PFSK-1 (cell line): ENCODE results near the gene SIGLEC10.

Experiments
- POLR2AphosphoS5 ChIP-seq: IDR thresholded peaks from 2 replicates; pipeline ENCODE4 v1.6.1; 2012; ENCODE audit warnings: low read depth, mild to moderate bottlenecking, control low read depth, low read length, moderate library complexity
- SIN3A ChIP-seq: IDR thresholded peaks from 2 replicates; pipeline ENCODE4 v1.6.1; 2012; ENCODE audit warnings: mild to moderate bottlenecking, low read length, moderate library complexity, borderline replicate concordance; ENCODE audit not compliant: insufficient read depth
- TAF1 ChIP-seq: IDR thresholded peaks from 2 replicates; pipeline ENCODE4 v1.6.1; 2012; ENCODE audit warnings: low read length, control low read depth, borderline replicate concordance; ENCODE audit not compliant: insufficient read depth
- TF ChIP-seq, protein P1 (sequence below), 2 experiments: IDR thresholded peaks; 2 replicates each; pipeline versions ENCODE4 v1.6.1 to v1.8.0; 2011 to 2012; ENCODE audit warnings: low read depth in 2 of 2, low read length in 2 of 2, control low read depth in 1 of 2, inconsistent platforms in 1 of 2, mild to moderate bottlenecking in 1 of 2, moderate library complexity in 1 of 2; ENCODE audit not compliant: insufficient read depth in 1 of 2

DNA sequence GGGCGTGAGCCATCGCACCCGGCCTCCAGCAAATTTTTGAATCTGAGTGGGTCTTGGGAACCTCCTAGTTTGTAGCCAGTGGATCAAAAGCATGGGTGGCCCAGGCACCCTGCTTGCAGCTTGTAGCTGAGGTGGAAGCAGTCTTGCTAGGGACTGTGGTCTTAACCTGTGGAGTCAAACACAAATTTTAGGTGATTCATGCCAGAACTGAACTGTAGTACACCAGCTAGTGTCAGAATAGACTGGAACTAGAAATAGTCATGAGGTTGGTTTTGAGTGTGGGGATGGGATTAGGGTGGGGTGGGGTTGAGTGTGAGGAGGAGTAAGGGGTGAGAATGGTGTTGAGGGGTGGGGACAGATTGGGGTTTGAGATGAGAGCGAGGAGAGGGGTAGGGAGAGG lies 35.4 kb downstream of the SIGLEC10 start:
- no peak for TF ChIP-seq SIN3A
- no peak for TF ChIP-seq POLR2AphosphoS5
- TF ChIP-seq, protein P1, sequence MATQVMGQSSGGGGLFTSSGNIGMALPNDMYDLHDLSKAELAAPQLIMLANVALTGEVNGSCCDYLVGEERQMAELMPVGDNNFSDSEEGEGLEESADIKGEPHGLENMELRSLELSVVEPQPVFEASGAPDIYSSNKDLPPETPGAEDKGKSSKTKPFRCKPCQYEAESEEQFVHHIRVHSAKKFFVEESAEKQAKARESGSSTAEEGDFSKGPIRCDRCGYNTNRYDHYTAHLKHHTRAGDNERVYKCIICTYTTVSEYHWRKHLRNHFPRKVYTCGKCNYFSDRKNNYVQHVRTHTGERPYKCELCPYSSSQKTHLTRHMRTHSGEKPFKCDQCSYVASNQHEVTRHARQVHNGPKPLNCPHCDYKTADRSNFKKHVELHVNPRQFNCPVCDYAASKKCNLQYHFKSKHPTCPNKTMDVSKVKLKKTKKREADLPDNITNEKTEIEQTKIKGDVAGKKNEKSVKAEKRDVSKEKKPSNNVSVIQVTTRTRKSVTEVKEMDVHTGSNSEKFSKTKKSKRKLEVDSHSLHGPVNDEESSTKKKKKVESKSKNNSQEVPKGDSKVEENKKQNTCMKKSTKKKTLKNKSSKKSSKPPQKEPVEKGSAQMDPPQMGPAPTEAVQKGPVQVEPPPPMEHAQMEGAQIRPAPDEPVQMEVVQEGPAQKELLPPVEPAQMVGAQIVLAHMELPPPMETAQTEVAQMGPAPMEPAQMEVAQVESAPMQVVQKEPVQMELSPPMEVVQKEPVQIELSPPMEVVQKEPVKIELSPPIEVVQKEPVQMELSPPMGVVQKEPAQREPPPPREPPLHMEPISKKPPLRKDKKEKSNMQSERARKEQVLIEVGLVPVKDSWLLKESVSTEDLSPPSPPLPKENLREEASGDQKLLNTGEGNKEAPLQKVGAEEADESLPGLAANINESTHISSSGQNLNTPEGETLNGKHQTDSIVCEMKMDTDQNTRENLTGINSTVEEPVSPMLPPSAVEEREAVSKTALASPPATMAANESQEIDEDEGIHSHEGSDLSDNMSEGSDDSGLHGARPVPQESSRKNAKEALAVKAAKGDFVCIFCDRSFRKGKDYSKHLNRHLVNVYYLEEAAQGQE (IDR thresholded peaks at IDR 0.05; ENCODE audit: insufficient read depth in 1 of 2, low read depth in 2 of 2, low read length in 2 of 2): no peak
- TF ChIP-seq TAF1: no peak
